NCI-H2029 (cell line): Measurements from ENCODE around the gene TWNK.
A peak's percentile ranks its signal among the peaks of the same experiment; 100 is the strongest.

ENCODE experiments used
- DNase-seq: peaks from one replicate; lab custom pipeline; 2025; lab: John Stamatoyannopoulos, UW

Gene TWNK

GRCh38 chr10:101011517-101012423, 24.4 kb downstream of the TWNK start:
- DNase-seq = no peak

DNA sequence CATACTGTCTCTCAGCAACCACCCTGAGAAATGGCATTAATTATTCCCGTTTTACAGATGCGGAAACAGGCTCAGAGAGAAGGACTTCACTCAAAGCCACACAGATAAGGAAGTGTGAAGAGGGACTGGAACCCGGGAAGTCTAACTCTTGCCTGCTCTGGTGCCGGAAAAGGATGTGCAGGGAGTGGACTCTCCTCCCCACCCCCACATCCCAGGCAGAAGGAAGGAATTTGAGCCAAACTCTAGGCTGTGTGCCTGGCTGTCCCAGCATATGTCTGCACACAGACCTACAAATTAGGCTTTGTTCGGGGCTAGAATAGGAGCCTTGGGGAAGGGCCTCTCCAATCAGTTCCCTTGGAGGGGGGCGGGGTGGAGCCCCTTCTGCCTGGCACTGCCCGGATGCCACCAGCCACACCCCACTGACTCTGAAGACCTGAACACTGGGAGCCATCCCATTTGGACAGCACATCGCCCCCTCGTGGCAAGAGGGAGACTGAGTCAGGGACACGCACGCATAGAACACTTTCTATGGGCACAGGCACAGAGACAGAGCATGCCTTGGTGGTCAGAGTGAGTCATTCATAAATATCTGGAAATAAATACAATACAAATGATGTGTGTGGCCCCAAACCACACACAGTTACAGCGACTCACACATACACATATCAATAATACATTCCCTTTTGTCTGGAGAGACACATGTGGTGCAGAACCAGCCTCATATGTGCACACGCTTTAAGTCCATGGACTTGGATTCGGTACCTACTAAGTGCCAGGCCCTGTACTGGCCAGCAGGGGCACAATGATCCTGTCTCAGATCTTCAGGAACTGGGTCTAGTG, 25.4 kb downstream of the TWNK start:
- peak; percentile 18 for DNase-seq

- no peak for DNase-seq
These were observed 26.1 kb downstream of the TWNK start for GRCh38 chr10:101013365-101013825.

DNA sequence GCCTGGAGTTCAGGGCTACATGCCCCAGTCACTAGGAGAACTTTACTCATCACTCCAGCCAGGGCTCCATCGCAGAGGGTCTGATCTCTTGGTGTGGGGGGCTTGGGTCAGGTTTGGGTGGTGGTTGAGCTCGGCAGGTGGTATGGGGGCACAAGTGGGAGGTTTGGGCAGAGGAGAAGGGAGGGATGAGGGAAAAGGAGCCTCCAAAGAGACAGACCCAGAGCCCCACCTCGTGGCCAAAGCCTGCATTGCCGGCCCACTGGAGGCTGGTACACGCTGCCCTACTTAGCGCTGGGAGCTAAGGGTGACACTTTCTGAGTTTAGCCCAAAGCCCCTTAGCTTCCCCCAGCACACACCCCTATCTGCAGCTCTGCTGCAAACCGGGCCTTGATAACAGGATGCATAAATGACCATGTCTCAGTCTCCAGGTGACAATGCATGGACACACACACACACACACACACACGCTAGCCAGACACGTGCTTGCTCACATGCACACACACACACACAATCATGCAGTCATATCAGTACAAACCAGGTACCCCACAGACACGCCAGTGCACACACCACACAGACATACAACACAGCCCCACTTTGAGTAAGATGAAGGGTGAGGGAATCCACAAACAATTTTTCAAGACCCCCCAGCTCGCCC, 27.0 kb downstream of the TWNK start:
- no peak for DNase-seq

DNA sequence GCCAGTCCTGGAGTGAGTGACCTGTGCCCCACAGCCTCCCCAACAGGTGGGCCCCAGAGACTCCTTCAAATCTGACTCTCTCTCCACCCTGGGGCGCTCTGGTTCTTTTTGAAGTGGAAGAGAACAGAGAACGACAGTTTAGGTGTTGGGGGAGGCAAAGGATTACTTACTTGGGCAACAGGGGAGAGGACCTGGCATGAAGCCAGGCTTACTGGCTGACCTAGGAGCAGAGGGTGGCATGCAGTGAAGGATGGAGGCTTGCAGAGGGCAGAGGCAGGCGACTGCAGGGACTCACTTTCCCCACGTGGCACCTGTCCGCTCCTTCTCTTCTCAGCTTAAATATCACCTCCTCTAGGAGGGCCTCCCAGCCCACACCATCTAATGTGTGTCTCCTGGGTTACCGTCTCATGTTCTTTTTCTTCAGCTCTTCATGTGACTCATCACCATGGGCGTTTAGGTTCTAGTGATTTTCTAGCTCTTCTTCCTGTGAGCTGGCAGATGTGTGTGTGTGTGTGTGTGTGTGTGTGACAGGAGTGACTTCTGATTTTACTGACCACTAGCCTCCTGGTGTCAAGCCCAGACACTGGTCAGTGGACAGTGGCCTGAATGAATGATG, 27.7 kb downstream of the TWNK start:
- DNase-seq = no peak

GRCh38 chr10:101015582-101015973, 28.2 kb downstream of the TWNK start:
- no peak for DNase-seq

DNA sequence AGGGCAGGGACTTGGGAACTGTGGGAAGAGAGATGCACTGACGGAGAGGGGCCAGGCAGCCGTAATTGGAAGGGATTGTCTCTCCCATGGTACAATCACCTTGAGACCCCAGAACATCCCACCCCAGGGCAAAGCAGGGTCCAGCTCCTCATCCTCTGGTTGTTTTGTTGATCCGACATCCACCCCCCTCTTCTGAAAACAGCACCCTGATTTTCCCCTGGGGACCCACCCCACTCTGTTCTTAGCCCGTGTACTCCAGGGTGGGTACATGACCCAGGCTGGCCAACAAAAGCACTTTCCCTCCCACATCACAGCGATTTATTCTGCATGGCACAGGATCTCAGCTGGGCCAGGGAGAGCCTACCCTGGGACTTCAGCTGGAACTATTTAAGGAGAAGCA, 29.5 kb downstream of the TWNK start:
- DNase-seq = no peak

- DNase-seq = no peak
These were observed 30.8 kb downstream of the TWNK start for GRCh38 chr10:101018118-101018599.

GRCh38 chr10:101018600-101019439, 31.5 kb downstream of the TWNK start:
- DNase-seq = peak; percentile 10

DNA sequence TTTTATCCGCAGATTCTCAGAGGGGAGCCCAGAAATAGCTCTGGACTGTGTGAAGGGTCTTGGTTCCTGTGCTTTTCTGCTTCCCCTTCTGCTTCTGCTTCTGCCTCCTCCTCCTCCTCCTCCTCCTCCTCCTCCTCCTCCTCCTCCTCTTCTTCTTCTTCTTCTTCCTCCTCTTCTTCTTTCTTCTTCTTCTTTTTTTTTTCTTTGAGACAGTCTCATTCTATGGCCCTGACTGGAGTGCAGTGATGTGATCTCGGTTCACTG, 32.0 kb downstream of the TWNK start:
- no peak for DNase-seq

DNA sequence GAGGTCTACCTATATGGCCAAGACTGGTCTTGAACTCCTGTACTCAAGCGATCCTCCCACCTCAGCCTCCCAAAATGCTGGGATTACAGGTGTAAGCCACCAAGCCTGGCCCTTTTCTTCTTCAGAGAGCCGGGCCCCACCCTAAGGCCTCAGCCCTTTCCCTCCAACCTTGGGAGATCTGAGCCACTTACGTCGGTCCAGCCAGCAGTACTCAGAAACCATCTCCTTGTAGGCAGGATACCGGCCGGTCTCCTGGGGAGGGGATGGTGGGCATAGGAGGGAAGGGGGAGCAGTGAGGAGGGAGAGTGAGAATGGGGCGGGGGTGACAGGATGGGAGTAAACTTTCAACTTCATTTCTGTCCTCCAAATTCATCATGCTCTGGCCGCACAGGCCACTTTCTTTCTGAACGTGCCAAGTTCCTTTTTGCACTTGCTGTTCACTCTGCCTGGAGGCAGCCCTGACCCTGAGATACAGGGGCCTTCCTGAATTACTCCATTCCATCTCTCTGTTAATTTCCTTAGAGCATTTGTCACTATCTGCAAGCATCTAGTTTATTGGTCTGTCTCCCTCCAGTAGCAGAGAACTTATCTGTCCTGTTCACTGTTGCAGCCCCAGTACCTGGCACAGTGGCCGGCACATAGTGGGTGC, 33.2 kb downstream of the TWNK start:
- no peak for DNase-seq

- DNase-seq = no peak
These were observed 33.9 kb downstream of the TWNK start for GRCh38 chr10:101021239-101021638.

DNA sequence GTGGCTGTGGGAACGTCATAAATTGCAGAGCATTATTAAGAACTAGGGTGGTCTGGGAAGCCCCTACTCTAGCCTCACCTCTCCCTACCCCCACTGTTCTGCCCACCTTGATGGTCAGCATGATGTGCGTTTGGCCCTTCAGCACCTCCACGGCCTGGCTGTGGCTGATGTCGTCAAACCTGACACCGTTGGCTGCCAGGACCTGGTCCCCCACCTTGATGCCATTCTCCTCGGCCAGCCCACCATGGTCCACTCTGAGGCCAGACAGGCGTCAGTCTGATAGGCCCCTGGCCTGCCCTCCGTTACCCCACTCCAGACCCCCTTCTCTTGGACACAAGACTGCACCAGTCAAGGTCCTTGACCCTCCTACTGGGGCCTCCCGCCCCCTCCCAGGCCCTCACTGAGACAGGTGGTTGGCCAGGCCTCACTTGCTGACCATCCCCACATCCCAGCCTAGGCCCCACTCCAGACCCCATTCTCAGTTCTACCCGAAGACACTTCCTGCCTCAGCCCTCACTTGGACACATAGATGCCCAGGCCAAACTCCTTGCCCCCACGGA, 34.4 kb downstream of the TWNK start:
- DNase-seq = no peak

- DNase-seq = no peak
These were observed 35.8 kb downstream of the TWNK start for GRCh38 chr10:101022967-101023705.

DNA sequence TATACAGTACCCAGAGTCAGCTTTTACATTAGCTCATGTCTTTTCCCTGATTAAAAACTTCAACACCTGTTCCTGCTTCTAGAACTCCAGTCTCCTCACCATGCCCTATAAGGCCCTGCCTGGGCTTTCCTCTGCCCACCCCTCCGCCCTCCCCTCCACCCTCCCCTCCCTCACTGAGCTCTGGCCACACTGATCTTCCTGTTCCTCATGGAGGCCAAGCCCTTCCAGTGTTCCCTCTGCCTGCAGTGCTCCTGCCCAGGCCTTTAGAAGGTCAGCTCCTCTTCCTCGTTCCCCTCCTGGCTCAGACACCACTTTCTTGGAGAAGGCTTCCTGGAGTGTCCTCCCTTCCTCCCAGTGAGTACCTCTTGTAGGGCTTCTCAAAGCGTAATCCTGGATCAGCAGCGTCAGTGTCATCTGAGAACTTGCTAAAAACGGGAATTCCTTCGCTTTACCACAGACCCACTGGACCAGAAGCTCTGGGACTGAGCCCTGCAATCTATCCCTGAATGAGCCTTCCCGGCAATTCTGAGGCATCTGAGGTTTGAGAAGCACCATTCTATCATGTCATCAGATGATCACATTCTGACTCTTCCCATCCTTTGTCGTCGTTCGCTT, 39.9 kb downstream of the TWNK start:
- no peak for DNase-seq

GRCh38 chr10:101028446-101029337, 41.3 kb downstream of the TWNK start:
- no peak for DNase-seq

DNA sequence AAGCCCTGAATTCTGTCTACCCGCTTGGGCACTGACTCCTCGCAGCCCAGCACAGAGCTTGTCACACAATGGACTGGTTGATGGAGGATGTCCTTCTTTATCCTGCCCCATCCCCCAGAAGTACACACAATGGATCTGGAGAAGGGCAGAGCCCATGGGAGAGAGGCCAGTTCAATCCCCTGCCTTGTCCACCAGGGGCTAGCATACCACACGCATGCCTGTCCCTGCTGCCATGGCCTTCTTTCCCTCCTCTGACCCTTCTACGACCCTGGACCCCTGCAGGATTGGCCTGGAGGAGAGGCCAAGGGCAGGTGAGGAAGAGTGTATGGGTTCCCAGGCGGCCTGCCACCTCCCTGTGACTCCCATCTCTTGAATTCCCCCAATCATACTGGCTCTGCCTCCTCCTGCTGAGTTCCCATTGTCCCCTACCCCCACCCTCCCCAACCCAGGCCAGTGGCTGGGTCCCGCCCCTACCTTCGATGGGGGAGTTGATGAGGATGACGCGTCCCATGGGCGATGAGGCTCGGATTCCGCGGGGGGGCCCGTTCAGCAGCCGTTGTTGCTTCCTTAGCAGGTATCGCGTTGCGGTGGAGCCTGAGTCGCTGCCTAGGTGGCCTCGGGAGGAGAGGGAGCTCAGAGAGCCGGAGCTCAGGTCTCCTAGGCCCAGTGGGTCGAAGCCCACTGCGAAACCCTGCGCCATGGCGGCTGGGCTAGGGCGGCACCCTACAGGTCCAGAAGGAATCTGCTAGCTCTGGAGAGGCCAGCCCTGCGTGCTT, 42.4 kb downstream of the TWNK start:
- DNase-seq = no peak
